ENCODE data around the gene PSAPL1. TPM values are rescaled to one million over a fixed set of nuclear protein-coding genes. Genes with fewer than 3 reads are reported as not detected.

PSAPL1 gene
- total RNA-seq, 1 donor from 2014 or later, result not detected

DNA sequence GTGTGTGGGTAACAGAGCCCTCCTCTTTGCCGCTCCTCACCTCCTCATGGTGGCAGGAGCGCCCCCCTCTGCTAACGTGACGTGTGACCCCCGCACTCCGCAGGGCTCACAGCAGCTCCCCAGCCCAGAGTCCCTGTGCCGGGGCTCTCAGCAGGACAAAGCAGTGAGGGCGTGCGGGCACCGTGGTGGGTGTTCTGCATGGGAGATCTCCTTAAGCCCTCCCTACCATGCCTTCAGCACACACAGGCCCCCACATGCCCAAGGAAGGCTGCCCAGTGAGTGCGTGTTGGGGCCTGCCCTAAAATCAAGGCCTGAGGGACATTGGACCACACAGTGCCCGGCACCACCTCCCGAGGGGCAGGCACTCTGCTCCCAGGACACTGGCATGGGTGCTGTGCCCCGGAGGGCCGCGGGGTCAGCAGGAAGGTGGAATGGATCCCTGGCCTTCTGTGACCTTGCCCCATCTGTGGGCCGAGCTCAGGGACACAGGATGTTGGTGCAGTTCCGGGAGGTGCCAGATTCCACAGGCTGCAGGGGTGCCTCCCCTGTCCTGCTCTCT lies 10.1 kb downstream of the PSAPL1 start:
- Mint-ChIP-seq H3K36me3 (ENCODE audit: low read depth, unreplicated experiment) (no peaks in the 10 kb centered on the region), H3K4me3 (ENCODE audit: unreplicated experiment) (no peak overlapping the region), H3K27me3 (ENCODE audit: unreplicated experiment) (peaks cover 1% of the 10 kb centered on the region), H3K9me3 (ENCODE audit: unreplicated experiment) (no peaks in the 10 kb centered on the region), H3K4me1 (ENCODE audit: unreplicated experiment) (no peaks in the 10 kb centered on the region), H3K27ac (ENCODE audit: unreplicated experiment) (no peak overlapping the region)
- DNase-seq (ENCODE audit: low spot score), result no peak
- no peak for TF ChIP-seq CTCF (IDR thresholded peaks at IDR 0.05; ENCODE audit: unreplicated experiment)

DNA sequence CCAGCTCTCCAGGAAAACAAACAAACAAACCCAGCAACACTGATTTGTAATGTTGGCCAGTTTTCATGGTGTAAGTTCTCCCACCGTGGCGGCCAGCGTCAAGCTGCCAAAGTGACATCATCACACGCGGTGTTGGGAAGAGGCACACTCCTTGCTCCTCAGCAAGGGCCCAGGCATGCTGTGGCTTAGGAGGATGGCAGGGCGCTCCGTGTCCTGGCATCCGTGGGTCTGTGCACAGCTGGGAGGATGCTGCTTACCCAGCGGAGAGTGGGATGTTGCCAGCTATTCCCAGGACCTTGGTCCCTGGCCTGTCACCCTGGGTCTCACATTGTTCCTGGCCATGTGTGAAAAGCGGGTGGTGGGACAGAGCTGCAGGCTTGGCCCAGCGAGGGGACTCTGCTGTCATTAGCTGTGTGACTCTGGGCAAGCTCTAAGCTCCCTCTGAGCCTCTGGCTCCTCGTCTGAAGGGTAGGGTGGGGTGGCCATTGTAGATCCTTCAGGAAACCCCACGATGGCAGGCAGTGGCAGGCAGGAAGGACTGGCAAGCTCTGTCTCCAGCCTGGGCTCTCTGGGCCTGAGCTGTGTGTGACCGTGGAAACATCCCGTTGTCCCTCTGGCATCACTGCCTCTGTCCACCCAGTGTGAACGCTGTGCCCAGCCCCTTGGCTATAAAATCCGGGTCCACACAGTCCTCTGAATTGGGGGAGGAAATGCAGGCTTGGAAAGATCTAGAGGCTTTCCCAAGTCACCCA lies 10.8 kb downstream of the PSAPL1 start:
- H3K9me3 Mint-ChIP-seq (ENCODE audit: unreplicated experiment), result no peaks in the 10 kb centered on the region
- no peak overlapping the region for H3K27ac Mint-ChIP-seq (ENCODE audit: unreplicated experiment)
- no peak overlapping the region for H3K4me3 Mint-ChIP-seq (ENCODE audit: unreplicated experiment)
- H3K27me3 Mint-ChIP-seq (ENCODE audit: unreplicated experiment), result peaks cover 1% of the 10 kb centered on the region
- TF ChIP-seq CTCF (IDR thresholded peaks at IDR 0.05; ENCODE audit: unreplicated experiment), result no peak
- no peaks in the 10 kb centered on the region for H3K4me1 Mint-ChIP-seq (ENCODE audit: unreplicated experiment)
- DNase-seq (ENCODE audit: low spot score), result no peak
- no peaks in the 10 kb centered on the region for H3K36me3 Mint-ChIP-seq (ENCODE audit: low read depth, unreplicated experiment)

GRCh38 chr4:7423391-7423790 lies 11.3 kb downstream of the PSAPL1 start:
- Mint-ChIP-seq H3K27ac (ENCODE audit: unreplicated experiment) (no peak overlapping the region), H3K4me3 (ENCODE audit: unreplicated experiment) (no peak overlapping the region), H3K4me1 (ENCODE audit: unreplicated experiment) (no peaks in the 10 kb centered on the region), H3K27me3 (ENCODE audit: unreplicated experiment) (peaks cover 1% of the 10 kb centered on the region), H3K36me3 (ENCODE audit: low read depth, unreplicated experiment) (peaks cover 3% of the 10 kb centered on the region), H3K9me3 (ENCODE audit: unreplicated experiment) (no peaks in the 10 kb centered on the region)
- no peak for DNase-seq (ENCODE audit: low spot score)
- no peak for TF ChIP-seq CTCF (IDR thresholded peaks at IDR 0.05; ENCODE audit: unreplicated experiment)

GRCh38 chr4:7422898-7423180 lies 11.9 kb downstream of the PSAPL1 start:
- Mint-ChIP-seq H3K36me3 (ENCODE audit: low read depth, unreplicated experiment) (peaks cover 6% of the 10 kb centered on the region), H3K9me3 (ENCODE audit: unreplicated experiment) (no peaks in the 10 kb centered on the region), H3K4me1 (ENCODE audit: unreplicated experiment) (no peaks in the 10 kb centered on the region), H3K27me3 (ENCODE audit: unreplicated experiment) (peaks cover 1% of the 10 kb centered on the region), H3K4me3 (ENCODE audit: unreplicated experiment) (no peak overlapping the region), H3K27ac (ENCODE audit: unreplicated experiment) (no peak overlapping the region)
- DNase-seq (ENCODE audit: low spot score), result no peak
- no peak for TF ChIP-seq CTCF (IDR thresholded peaks at IDR 0.05; ENCODE audit: unreplicated experiment)

GRCh38 chr4:7422151-7422897 lies 12.4 kb downstream of the PSAPL1 start:
- TF ChIP-seq CTCF (IDR thresholded peaks at IDR 0.05; ENCODE audit: unreplicated experiment), result no peak
- Mint-ChIP-seq H3K27me3 (ENCODE audit: unreplicated experiment) (peaks cover 1% of the 10 kb centered on the region), H3K4me1 (ENCODE audit: unreplicated experiment) (no peaks in the 10 kb centered on the region), H3K4me3 (ENCODE audit: unreplicated experiment) (no peak overlapping the region), H3K9me3 (ENCODE audit: unreplicated experiment) (no peaks in the 10 kb centered on the region), H3K36me3 (ENCODE audit: low read depth, unreplicated experiment) (peaks cover 6% of the 10 kb centered on the region), H3K27ac (ENCODE audit: unreplicated experiment) (no peak overlapping the region)
- DNase-seq (ENCODE audit: low spot score), result no peak

Data from endothelial cell (in vitro differentiated cells).